Immature natural killer cell (primary cell): ENCODE data around the gene AIG1. TPM values are rescaled to one million over a fixed set of nuclear protein-coding genes. Genes with fewer than 3 reads are reported as not detected.

ENCODE experiments used
- DNase-seq, 3 donors: peaks; one replicate each; pipeline ENCODE4 v3.0.0; 2022; ENCODE audit warnings: mixed read lengths in 1 of 3
- H3K27ac Mint-ChIP-seq, 6 donors: one replicate each; pipeline ENCODE4 v1.8.0; 2020; ENCODE audit warnings: mixed read lengths in 6 of 6, mild to moderate bottlenecking in 5 of 6, inconsistent platforms in 4 of 6, moderate library complexity in 3 of 6
- H3K27me3 Mint-ChIP-seq, 3 donors: one replicate each; pipeline ENCODE4 v1.8.0; 2020 to 2021; ENCODE audit warnings: low read depth in 3 of 3, mild to moderate bottlenecking in 3 of 3, mixed read lengths in 3 of 3, moderate library complexity in 3 of 3, inconsistent platforms in 1 of 3
- H3K36me3 Mint-ChIP-seq, 3 donors: one replicate each; pipeline ENCODE4 v1.8.0; 2020; ENCODE audit warnings: mixed read lengths in 3 of 3, inconsistent platforms in 2 of 3, mild to moderate bottlenecking in 2 of 3
- H3K4me1 Mint-ChIP-seq, 2 donors: one replicate each; pipeline ENCODE4 v1.8.0; 2020; ENCODE audit warnings: inconsistent platforms in 2 of 2, mild to moderate bottlenecking in 2 of 2, mixed read lengths in 2 of 2, moderate library complexity in 1 of 2
- H3K4me3 Mint-ChIP-seq, 5 donors: one replicate each; pipeline ENCODE4 v1.8.0; 2020; ENCODE audit warnings: mild to moderate bottlenecking in 5 of 5, mixed read lengths in 5 of 5, inconsistent platforms in 3 of 5, moderate library complexity in 3 of 5
- H3K9me3 Mint-ChIP-seq, 6 donors: one replicate each; pipeline ENCODE4 v1.8.0; 2020; ENCODE audit warnings: mild to moderate bottlenecking in 6 of 6, mixed read lengths in 6 of 6, inconsistent platforms in 4 of 6, moderate library complexity in 3 of 6
- polyA plus RNA-seq, 3 donors: library from polyadenylated mRNA; unstranded; fragments of 300-500 nt; fragmentation: Illumina TruSeq; gene quantifications; one replicate each; pipeline ENCODE4 v1.2.3, GENCODE V29; 2021

AIG1 gene
- polyA plus RNA-seq, 3 donors from 2014 or later = 4.6 to 17.8 (median 12.3) TPM

DNA sequence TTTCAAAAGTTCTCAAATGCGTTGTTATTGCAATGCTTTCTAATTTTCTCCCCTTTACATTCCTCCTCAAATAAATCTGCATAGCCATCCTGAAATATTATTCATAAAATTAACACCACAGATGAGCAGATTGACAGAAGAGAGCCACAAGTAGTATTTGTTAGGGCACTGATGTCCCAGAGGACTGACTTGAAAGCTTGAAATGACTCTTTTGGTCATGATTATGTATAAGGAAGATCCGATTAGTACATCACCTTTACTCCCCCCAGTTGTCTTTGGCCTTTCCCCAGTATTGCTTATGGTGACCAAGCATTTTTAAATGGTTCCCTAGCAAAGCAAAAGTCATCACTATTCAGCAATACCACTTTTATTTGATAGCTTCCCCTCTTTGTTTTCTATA lies 202.2 kb downstream of the AIG1 start:
- Mint-ChIP-seq H3K4me3 (no peak overlapping the region), H3K27me3 (no peaks in the 10 kb centered on the region), H3K36me3 (no peaks in the 10 kb centered on the region), H3K27ac (no peak overlapping the region), H3K4me1 (no peaks in the 10 kb centered on the region), H3K9me3 (peaks cover 0 to 2% (median 0%) of the 10 kb centered on the region in 6 donors)
- no peak for DNase-seq

GRCh38 chr6:143264379-143264778 lies 203.7 kb downstream of the AIG1 start:
- no peaks in the 10 kb centered on the region for H3K36me3 Mint-ChIP-seq

DNA sequence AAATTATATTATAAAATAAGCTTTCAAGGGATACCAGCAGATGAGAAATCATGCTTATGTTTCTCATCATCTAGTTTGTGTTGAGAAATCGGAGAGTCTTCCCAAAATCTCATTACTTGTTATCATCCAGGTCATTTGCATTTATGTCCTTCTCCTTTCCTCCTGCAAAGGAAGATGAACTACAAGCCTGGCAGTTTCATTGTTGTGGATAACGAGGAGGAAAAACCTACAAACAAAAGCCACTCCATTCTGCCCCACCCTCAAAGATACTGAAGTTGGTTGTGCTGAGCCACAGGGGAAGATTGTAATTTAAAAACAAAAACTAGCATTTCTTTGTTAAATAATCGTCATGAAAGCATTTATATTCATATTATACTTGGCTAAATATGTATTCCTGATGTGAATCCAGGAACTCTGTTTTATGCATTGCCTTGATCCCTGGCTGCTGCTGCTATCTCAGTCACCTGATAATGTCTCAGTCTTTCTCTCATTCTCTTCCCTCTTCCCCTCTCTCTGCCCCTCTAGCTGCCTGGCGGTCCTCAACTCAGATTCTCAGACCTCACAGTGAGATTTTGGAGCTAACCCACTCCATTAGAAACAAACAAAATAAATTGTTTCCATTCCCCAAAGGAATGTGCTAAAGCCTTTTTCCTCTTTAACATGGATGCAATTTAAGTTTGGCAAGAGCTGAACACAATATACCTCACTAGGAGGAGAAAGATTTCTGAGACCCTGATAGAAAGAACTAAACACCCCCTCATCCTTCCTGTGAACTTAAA lies 204.5 kb downstream of the AIG1 start:
- Mint-ChIP-seq H3K27ac (no peak overlapping the region), H3K36me3 (no peaks in the 10 kb centered on the region), H3K4me3 (no peak overlapping the region)

More at GRCh38 chr6:143264379-143264778, 203.7 kb downstream of the AIG1 start:
- DNase-seq = no peak
- no peak overlapping the region for H3K27ac Mint-ChIP-seq
- no peaks in the 10 kb centered on the region for H3K27me3 Mint-ChIP-seq
- H3K4me3 Mint-ChIP-seq = no peak overlapping the region
- H3K9me3 Mint-ChIP-seq = peaks cover 0 to 2% (median 0%) of the 10 kb centered on the region in 6 donors
- H3K4me1 Mint-ChIP-seq = no peaks in the 10 kb centered on the region

GRCh38 chr6:143267760-143268159 lies 207.1 kb downstream of the AIG1 start:
- Mint-ChIP-seq H3K27ac (no peak overlapping the region), H3K4me1 (no peaks in the 10 kb centered on the region), H3K4me3 (no peak overlapping the region), H3K36me3 (no peaks in the 10 kb centered on the region), H3K9me3 (no peaks in the 10 kb centered on the region), H3K27me3 (no peaks in the 10 kb centered on the region)
- DNase-seq = no peak

More for the DNA sequence above, 204.5 kb downstream of the AIG1 start:
- H3K9me3 Mint-ChIP-seq = no peaks in the 10 kb centered on the region
- no peaks in the 10 kb centered on the region for H3K27me3 Mint-ChIP-seq
- no peak for DNase-seq
- no peaks in the 10 kb centered on the region for H3K4me1 Mint-ChIP-seq

DNA sequence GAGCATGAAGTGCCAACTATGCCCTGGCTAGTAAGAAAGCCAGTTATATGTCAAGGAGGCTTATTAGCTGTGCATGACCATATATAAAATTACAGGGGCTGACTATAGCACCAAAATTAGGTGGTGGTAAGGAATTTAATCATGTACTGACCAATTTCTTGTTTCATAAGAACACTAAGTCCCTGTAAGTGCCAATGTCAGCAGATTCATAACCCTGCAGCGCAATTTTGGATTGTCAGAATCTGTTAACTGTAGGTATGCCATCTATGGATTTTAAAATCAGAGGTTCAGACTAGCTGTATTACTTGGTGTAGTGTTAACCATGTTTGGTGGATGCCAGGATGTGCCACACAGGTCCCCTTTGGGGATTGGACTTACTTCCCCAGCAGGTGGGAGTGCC lies 207.8 kb downstream of the AIG1 start:
- Mint-ChIP-seq H3K27ac (no peak overlapping the region), H3K4me1 (no peaks in the 10 kb centered on the region)

GRCh38 chr6:143270026-143270425 lies 209.3 kb downstream of the AIG1 start:
- no peaks in the 10 kb centered on the region for H3K9me3 Mint-ChIP-seq
- no peak overlapping the region for H3K4me3 Mint-ChIP-seq
- no peaks in the 10 kb centered on the region for H3K4me1 Mint-ChIP-seq
- DNase-seq = no peak
- no peaks in the 10 kb centered on the region for H3K27me3 Mint-ChIP-seq
- H3K27ac Mint-ChIP-seq = no peak overlapping the region
- no peaks in the 10 kb centered on the region for H3K36me3 Mint-ChIP-seq

More for the DNA sequence above, 207.8 kb downstream of the AIG1 start:
- H3K9me3 Mint-ChIP-seq = no peaks in the 10 kb centered on the region
- H3K4me3 Mint-ChIP-seq = no peak overlapping the region
- H3K27me3 Mint-ChIP-seq = no peaks in the 10 kb centered on the region
- H3K36me3 Mint-ChIP-seq = no peaks in the 10 kb centered on the region
- no peak for DNase-seq

DNA sequence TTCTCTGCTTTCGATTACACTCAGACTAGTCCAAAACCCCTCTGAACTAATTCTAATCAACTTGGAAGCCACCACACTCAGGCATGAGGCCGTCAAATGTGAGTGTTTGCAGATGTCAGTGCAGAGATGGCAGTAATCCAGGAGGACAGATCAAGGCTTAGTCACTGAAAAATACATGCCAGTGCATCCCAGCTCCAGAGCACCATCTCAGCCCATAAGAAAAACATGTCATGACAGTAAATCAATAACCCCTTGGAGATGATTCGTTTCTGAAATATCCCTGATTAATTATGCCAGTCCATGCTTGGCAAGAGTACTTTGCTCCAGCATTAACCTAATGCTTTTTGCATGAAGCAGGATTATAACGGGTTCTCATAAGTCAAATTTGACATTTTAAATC lies 210.3 kb downstream of the AIG1 start:
- H3K27me3 Mint-ChIP-seq = no peaks in the 10 kb centered on the region
- H3K36me3 Mint-ChIP-seq = no peaks in the 10 kb centered on the region
- H3K27ac Mint-ChIP-seq = no peak overlapping the region
- DNase-seq = no peak
- H3K9me3 Mint-ChIP-seq = no peaks in the 10 kb centered on the region
- no peaks in the 10 kb centered on the region for H3K4me1 Mint-ChIP-seq
- no peak overlapping the region for H3K4me3 Mint-ChIP-seq

DNA sequence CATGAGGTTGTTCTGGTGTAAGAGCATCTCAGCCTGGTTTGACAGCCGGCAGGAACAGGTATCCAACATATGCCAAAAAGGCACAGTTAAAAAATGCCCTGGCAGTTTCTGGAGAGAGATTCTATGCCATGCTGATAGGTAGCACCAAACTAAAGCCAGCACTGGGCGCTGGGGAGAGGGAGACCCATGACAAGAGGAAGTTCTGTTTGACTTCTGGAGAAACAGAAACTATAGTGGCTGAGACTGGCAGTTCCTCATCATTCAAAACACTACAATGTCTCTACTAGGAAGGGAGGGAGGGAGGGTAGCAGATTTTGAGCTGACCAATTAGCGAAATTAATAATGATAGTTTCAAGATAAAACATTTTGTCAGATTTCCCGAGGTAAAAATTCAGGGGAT lies 215.7 kb downstream of the AIG1 start:
- DNase-seq = no peak
- no peak overlapping the region for H3K27ac Mint-ChIP-seq
- no peaks in the 10 kb centered on the region for H3K4me1 Mint-ChIP-seq
- H3K9me3 Mint-ChIP-seq = no peaks in the 10 kb centered on the region
- H3K36me3 Mint-ChIP-seq = no peaks in the 10 kb centered on the region
- H3K27me3 Mint-ChIP-seq = no peaks in the 10 kb centered on the region
- no peak overlapping the region for H3K4me3 Mint-ChIP-seq

DNA sequence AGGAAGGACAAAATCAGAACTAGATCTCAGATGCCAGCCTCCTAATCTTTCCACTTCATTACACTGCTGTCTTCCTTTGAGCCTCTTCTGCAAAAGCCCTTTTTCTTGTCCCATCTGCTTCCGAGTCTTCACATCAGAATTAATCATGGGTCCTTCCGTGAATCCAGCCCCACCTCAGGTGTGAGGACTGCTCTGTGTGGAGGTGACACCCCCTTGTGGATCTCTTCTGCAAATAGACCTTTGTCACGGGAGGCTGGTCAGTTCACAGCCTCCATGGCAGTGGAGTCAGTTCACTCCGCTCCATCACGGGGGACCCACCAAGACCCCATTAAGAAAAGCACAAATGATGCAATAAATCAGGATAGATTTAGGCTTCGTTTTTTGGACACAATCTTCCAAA lies 218.7 kb downstream of the AIG1 start:
- Mint-ChIP-seq H3K27me3 (peaks cover 0 to 2% (median 0%) of the 10 kb centered on the region in 3 donors), H3K36me3 (no peaks in the 10 kb centered on the region), H3K27ac (no peak overlapping the region), H3K9me3 (no peaks in the 10 kb centered on the region), H3K4me3 (no peak overlapping the region), H3K4me1 (no peaks in the 10 kb centered on the region)
- DNase-seq = no peak

- Mint-ChIP-seq H3K36me3 (no peaks in the 10 kb centered on the region), H3K27me3 (peaks cover 0 to 2% (median 0%) of the 10 kb centered on the region in 3 donors), H3K4me3 (no peak overlapping the region), H3K4me1 (no peaks in the 10 kb centered on the region), H3K27ac (no peak overlapping the region), H3K9me3 (no peaks in the 10 kb centered on the region)
- no peak for DNase-seq
Observed at GRCh38 chr6:143283887-143284645, 223.4 kb downstream of the AIG1 start.

DNA sequence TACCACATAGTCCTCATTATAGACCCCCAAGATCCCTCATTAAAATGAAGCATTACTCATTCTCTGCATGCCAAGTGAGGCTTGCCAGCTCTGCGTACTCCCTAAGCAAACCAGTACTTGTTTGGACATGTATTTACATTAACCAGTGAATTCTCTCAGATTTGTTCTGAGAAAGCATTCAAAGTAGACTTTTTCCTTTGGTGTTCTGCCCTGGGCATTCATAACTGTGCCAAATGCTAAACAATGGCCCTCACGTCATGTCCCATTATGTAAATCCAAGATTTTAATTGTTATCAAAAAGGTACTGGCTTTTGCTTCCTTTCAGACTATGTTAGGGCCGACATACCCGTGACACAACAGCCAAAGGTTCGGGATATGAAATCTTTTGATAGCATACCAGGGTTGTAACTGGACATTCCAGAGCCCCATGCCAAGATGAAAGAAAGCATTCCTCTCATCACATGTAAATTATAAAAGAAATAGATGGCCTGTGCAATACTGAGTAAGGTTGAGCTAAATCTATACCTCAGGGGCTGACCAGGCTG lies 225.6 kb downstream of the AIG1 start:
- Mint-ChIP-seq H3K4me3 (no peak overlapping the region), H3K27ac (no peak overlapping the region), H3K36me3 (no peaks in the 10 kb centered on the region), H3K9me3 (no peaks in the 10 kb centered on the region), H3K27me3 (peaks cover 0 to 2% (median 0%) of the 10 kb centered on the region in 3 donors), H3K4me1 (no peaks in the 10 kb centered on the region)
- DNase-seq = no peak

DNA sequence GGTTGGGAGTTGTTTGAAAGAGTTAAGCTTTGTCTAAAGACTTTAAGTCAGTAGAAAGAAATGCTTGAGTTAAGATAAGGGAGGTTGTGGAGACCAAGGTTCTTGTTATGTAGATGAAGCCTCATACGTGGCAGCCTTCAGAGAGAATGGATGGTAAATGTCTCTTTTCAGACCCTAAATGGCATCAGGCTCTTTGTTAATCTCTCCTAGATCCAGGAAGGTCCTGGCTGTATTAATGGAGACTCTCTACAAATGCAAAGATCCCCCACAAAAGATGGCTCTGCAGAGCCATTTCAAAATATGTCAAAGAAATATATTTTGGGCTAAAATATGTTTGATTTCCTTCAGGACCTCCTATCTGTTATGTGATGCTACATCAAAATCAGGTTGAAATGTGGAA lies 228.2 kb downstream of the AIG1 start:
- no peaks in the 10 kb centered on the region for H3K36me3 Mint-ChIP-seq
- H3K27me3 Mint-ChIP-seq = peaks cover 0 to 4% (median 0%) of the 10 kb centered on the region in 3 donors

GRCh38 chr6:143290206-143290605 lies 229.5 kb downstream of the AIG1 start:
- no peak for DNase-seq
- H3K4me1 Mint-ChIP-seq = no peaks in the 10 kb centered on the region
- peaks cover 0 to 2% (median 0%) of the 10 kb centered on the region in 3 donors for H3K27me3 Mint-ChIP-seq
- no peaks in the 10 kb centered on the region for H3K9me3 Mint-ChIP-seq
- H3K27ac Mint-ChIP-seq = no peak overlapping the region
- no peak overlapping the region for H3K4me3 Mint-ChIP-seq
- H3K36me3 Mint-ChIP-seq = no peaks in the 10 kb centered on the region

More for the DNA sequence above, 228.2 kb downstream of the AIG1 start:
- no peak for DNase-seq
- no peak overlapping the region for H3K27ac Mint-ChIP-seq
- no peak overlapping the region for H3K4me3 Mint-ChIP-seq
- H3K4me1 Mint-ChIP-seq = no peaks in the 10 kb centered on the region
- no peaks in the 10 kb centered on the region for H3K9me3 Mint-ChIP-seq

DNA sequence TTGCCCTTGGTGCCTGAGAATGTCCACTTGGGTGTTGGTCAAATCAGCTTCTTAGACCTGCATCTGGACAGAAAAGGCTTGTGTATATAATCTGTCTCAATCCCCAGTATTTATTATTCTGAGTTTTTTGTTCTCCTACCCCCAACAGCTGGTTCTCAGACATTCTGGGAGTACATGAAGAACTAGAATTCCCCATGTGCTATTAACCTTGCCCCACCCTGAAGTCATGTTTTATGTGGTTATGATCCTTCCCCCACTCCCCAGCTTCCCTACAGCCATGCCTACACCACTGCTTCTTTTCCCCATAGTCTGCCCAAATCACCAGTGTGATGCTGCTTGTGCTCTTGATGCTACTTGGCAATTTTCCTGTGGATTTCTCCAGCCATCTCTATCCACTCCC lies 232.8 kb downstream of the AIG1 start:
- DNase-seq = no peak
- Mint-ChIP-seq H3K36me3 (no peaks in the 10 kb centered on the region), H3K27ac (no peak overlapping the region), H3K27me3 (peaks cover 0 to 2% (median 0%) of the 10 kb centered on the region in 3 donors), H3K9me3 (no peaks in the 10 kb centered on the region), H3K4me3 (no peak overlapping the region), H3K4me1 (no peaks in the 10 kb centered on the region)
